Measurements from ENCODE around the gene HMHB1.

HMHB1 gene

DNA sequence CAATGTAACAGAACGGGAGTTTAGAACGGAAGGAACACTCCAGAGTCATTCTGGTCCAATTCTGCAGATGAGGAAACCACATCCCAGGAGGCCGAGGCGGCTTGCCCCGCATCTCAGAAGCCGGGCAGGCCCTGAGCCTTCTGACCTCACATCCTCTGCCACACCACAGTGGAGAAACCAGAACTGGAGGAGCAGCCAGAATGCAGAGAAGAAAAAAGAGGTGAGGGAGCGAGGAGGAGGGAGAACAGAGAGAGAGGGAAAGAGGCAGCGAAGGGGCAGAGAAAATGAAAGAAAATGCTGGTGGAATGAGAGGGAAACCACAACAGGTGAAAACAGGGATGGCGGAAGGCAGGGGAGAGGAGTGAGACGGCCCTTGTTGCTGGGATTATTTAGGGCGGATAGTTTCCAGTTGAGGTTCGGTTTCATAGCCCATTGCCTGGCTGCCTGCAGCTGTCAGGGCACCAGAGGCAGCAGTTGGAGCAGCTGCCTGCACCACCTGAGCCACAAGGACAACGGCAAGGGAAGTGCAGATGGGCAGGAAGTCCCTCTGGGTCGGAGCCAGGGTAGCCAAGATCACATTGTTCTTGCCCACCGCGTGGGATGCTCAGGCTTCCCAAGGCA is at the start of gene HMHB1:
TSS of gene HMHB1 (plus strand) at position 77 of the 621 bp plus-strand sequence.
- Histone ChIP-seq H3K4me3 (peak within 1 kb of the TSS in 9 of 10 experiments; percentile 27 to 63 (median 53); a peak in 18 of 20 replicates), H3K9me3 (replicated peaks in 1 of 11) (peaks cover 6 to 40% (median 22%) of the 10 kb centered on the region in 11 experiments; a peak in 20 of 22 replicates)

DNA sequence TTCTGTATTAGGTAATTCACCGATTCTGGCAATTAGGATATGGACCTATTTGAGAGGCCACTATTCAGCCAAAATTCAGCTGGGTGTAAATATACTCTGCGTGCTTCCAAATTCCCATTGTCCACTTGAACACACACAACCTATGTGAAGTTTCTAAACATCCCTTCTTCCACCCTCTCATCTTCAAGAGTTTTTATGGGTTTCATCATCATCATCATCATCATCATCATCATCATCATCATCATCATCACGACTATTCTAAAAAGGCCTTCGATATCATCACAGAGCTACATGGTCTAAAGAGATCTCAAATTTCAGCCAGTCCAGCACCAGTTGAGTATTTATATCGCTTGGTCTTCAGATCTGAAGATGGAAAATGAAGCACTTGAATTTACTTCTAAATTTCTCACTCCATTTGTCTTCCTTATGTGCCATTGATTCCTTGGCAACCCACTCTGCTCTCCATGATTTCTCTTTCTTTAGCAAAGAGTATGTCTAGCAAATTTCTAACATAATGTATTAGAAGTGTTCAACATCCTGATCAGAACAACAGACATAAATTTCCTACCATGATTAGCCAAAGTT is 49.2 kb upstream of the HMHB1 start:
- H3K4me2 ChIP-seq = no peak overlapping the region
- no peak overlapping the region for H3K9ac ChIP-seq
- TF ChIP-seq Cebpa-rat (IDR thresholded peaks at IDR 0.05) = no peak
- H4K20me1 ChIP-seq = no peaks in the 10 kb centered on the region
- no peaks in the 10 kb centered on the region for H3K9me3 ChIP-seq (replicated peaks in 1 of 11)
- no peaks in the 10 kb centered on the region for H3K27me3 ChIP-seq
- no peaks in the 10 kb centered on the region for H3K4me1 ChIP-seq
- H3K36me3 ChIP-seq = no peaks in the 10 kb centered on the region
- no peak overlapping the region for H3K4me3 ChIP-seq
- no peak overlapping the region for H3K27ac ChIP-seq

More for the DNA sequence above, at the start of gene HMHB1:
- Histone ChIP-seq H3K27ac (peak within 1 kb of the TSS in 10 of 11 experiments; percentile 0 to 98 (median 85); a peak in 18 of 22 replicates), H3K4me1 (peaks cover 24 to 78% (median 57%) of the 10 kb centered on the region in 10 experiments), H4K20me1 (no peaks in the 10 kb centered on the region), H3K4me2 (peak within 1 kb of the TSS; percentile 79 to 97 (median 85)), H3K27me3 (no peaks in the 10 kb centered on the region), H3K36me3 (peaks cover 0 to 20% (median 0%) of the 10 kb centered on the region in 11 experiments; a peak in 4 of 22 replicates), H3K9ac (peak within 1 kb of the TSS in 10 of 11 experiments; percentile 46 to 88 (median 70); a peak in 20 of 22 replicates)
- peak in 1 of 11 experiments; percentile 31; a peak in 1 of 22 replicates for TF ChIP-seq Cebpa-rat (IDR thresholded peaks at IDR 0.05)

DNA sequence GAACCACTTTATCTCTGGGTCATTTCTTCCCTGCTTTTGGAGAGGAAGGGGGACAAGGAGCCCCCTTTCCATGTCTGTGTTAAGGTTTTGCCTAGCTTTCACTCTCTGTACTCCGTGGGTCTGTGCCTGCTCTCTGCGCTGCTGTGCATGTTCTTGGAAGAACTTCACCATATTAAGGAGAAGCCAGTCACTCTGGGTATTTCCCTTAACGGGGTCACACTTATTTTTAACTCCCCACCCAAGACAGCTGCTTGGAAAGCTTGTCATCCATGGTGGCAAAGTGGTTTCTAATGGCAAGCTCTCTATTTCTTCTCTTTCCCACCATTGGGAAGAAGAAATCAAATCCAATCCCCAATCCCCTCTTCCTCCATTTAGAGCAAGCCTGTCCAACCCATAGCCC is 44.8 kb upstream of the HMHB1 start:
- no peak overlapping the region for H3K4me2 ChIP-seq
- no peaks in the 10 kb centered on the region for H3K36me3 ChIP-seq
- TF ChIP-seq Cebpa-rat (IDR thresholded peaks at IDR 0.05) = no peak

DNA sequence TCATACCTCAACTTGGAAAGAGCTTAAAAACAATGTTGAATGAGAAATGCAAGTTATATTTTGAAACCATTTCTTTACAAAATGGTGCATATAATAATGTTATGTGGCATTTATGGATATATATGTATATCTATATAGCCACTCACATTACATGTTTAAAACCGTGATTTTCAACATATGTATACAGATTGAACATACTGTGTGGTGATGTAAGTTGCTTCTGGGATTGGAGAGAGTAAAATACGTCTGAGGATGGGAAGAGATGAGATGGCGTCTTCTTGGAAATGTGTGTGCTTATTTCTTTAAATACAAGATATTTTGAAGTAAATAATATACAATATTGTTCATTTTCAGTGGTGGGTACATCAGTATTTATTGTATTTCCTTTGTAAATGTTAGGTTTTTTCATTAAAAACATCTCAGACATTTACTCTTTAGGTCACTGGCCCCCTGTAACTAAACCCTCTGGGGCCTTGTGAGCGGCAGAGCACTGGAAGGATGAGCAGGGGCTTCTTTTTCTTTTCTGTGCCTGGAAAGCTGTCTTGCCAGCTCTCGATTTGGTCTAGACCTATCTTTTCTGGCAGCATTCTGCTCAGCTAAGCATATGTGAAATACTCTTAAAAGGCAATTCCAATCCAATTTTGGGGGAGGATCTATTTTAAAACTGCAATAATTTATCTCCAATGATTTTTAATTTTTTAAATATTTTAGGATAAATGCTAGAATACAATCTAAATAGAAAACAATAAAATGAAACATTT is 42.8 kb upstream of the HMHB1 start:
- Histone ChIP-seq H3K27me3 (no peaks in the 10 kb centered on the region), H3K27ac (no peak overlapping the region), H3K9ac (no peak overlapping the region), H3K36me3 (no peaks in the 10 kb centered on the region), H3K4me3 (no peak overlapping the region), H4K20me1 (no peaks in the 10 kb centered on the region), H3K4me2 (no peak overlapping the region), H3K4me1 (peaks cover 0 to 18% (median 8%) of the 10 kb centered on the region in 10 experiments; a peak in 10 of 20 replicates), H3K9me3 (replicated peaks in 1 of 11) (0 out of 22 replicates have a peak, but pooled peaks cover 0 to 5% (median 0%) of the 10 kb centered on the region in 11 experiments)
- TF ChIP-seq Cebpa-rat (IDR thresholded peaks at IDR 0.05) = no peak

More for the DNA sequence above, 44.8 kb upstream of the HMHB1 start:
- H3K9me3 ChIP-seq (replicated peaks in 1 of 11) = 0 out of 22 replicates have a peak, but pooled peaks cover 0 to 5% (median 0%) of the 10 kb centered on the region in 11 experiments
- no peaks in the 10 kb centered on the region for H3K27me3 ChIP-seq
- peaks cover 0 to 18% (median 8%) of the 10 kb centered on the region in 10 experiments; a peak in 10 of 20 replicates for H3K4me1 ChIP-seq
- H4K20me1 ChIP-seq = no peaks in the 10 kb centered on the region
- H3K27ac ChIP-seq = no peak overlapping the region
- no peak overlapping the region for H3K9ac ChIP-seq
- no peak overlapping the region for H3K4me3 ChIP-seq

DNA sequence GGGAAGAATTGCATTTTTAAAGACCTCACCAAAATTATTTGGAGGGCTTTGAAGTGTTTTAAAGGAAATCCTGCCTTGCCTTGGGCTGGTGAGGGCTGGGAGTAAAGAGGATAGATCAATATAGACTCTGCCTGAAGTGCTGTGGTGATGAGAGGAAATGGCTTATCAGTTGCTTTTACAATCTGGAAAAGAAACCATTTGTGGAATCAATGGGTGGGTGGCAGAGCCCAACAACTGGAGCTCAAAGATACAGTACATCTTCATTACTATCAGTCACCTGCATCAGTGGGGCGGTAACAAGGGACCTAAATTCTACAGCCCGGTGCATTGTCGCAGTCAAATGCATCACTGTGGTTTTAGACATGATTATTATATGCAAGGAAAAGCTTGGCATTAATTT is 41.5 kb upstream of the HMHB1 start:
- Histone ChIP-seq H3K27ac (no peak overlapping the region), H4K20me1 (no peaks in the 10 kb centered on the region), H3K9ac (no peak overlapping the region), H3K36me3 (no peaks in the 10 kb centered on the region), H3K27me3 (no peaks in the 10 kb centered on the region), H3K9me3 (replicated peaks in 1 of 11) (0 out of 22 replicates have a peak, but pooled peaks cover 0 to 5% (median 0%) of the 10 kb centered on the region in 11 experiments), H3K4me1 (peaks cover 0 to 18% (median 8%) of the 10 kb centered on the region in 10 experiments; a peak in 13 of 20 replicates), H3K4me3 (no peak overlapping the region), H3K4me2 (peak overlapping the region in 5 of 11 experiments; percentile 7 to 40 (median 28); a peak in 7 of 22 replicates)
- TF ChIP-seq Cebpa-rat (IDR thresholded peaks at IDR 0.05) = no peak

DNA sequence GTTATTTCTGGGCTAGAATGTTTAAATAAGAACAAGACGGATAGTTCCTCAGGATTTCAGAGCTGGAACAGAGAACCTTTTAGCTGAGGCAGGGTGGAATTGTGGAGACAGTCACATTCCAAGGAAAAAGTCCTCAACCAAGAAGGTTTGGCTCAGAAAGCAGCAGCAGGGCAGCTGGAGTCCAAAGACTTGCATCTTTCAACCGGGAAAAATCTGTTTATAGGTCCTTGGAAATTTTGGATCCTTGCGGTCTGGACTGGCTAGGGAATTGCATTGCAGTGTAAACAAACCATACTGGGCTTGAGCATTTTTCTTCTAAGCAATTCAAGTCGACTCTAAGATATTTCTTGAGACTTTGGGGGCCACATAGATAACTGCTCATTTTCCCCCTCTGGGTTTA is 40.8 kb upstream of the HMHB1 start:
- no peak overlapping the region for H3K4me3 ChIP-seq
- H3K36me3 ChIP-seq = no peaks in the 10 kb centered on the region
- no peak for TF ChIP-seq Cebpa-rat (IDR thresholded peaks at IDR 0.05)
- H3K9me3 ChIP-seq (replicated peaks in 1 of 11) = 0 out of 22 replicates have a peak, but pooled peaks cover 0 to 5% (median 0%) of the 10 kb centered on the region in 11 experiments
- H3K4me2 ChIP-seq = peak overlapping the region in 3 of 11 experiments; percentile 27 to 34 (median 28); a peak in 5 of 22 replicates
- no peak overlapping the region for H3K27ac ChIP-seq
- peaks cover 0 to 18% (median 8%) of the 10 kb centered on the region in 10 experiments; a peak in 13 of 20 replicates for H3K4me1 ChIP-seq
- H3K27me3 ChIP-seq = no peaks in the 10 kb centered on the region
- H3K9ac ChIP-seq = no peak overlapping the region
- no peaks in the 10 kb centered on the region for H4K20me1 ChIP-seq

DNA sequence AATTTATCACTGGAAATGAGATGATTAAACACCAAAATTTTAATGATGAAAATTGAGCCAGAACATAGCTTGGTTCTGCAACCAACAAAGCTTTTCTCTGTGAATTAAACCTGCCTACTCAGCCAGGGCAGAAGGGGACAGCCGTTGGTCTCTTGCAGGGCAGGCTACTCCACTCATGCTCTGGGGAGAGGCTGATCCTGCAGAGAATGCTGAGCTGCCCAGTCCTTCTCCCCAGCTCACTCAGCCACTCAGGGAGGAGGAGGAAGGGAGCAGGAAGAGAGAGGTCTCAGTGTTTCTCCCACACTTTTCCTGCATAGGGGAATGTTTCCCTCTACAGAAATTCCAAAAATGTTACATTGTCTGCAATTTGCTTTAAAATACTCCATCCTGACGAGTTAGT is 40.4 kb upstream of the HMHB1 start:
- Histone ChIP-seq H3K27me3 (no peaks in the 10 kb centered on the region), H3K27ac (no peak overlapping the region), H3K4me3 (no peak overlapping the region), H3K4me1 (peaks cover 0 to 18% (median 8%) of the 10 kb centered on the region in 10 experiments; a peak in 13 of 20 replicates), H3K36me3 (no peaks in the 10 kb centered on the region), H4K20me1 (no peaks in the 10 kb centered on the region), H3K4me2 (no peak overlapping the region; a peak in 1 of 22 replicates), H3K9ac (no peak overlapping the region), H3K9me3 (replicated peaks in 1 of 11) (0 out of 22 replicates have a peak, but pooled peaks cover 0 to 5% (median 0%) of the 10 kb centered on the region in 11 experiments)
- TF ChIP-seq Cebpa-rat (IDR thresholded peaks at IDR 0.05) = no peak

DNA sequence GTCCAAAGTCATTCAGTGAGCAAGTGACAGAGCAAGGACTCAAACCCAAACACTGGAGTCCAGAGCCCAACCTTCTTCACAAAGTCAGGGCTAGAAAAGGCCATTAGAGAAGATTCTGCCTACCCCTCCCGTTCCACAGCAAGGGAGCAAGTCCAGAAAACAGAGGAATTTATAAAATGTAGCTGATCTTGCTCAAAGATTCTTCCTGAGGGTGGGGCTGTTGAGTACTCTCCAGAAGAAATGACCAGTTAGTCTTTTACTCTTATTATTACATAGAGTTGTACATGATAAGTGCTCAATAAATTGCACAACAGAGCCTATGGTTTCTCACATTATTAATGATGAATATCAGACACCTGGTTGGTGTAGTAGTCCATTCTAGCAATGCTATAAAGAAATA is 39.3 kb upstream of the HMHB1 start:
- no peaks in the 10 kb centered on the region for H3K27me3 ChIP-seq
- H3K4me1 ChIP-seq = peaks cover 0 to 18% (median 8%) of the 10 kb centered on the region in 10 experiments; a peak in 13 of 20 replicates
- no peak overlapping the region for H3K9ac ChIP-seq
- no peak overlapping the region for H3K4me2 ChIP-seq
- H3K36me3 ChIP-seq = no peaks in the 10 kb centered on the region
- no peak overlapping the region for H3K27ac ChIP-seq
- no peak overlapping the region for H3K4me3 ChIP-seq
- peaks cover 0 to 8% (median 2%) of the 10 kb centered on the region in 11 experiments; a peak in 5 of 22 replicates for H3K9me3 ChIP-seq (replicated peaks in 1 of 11)
- no peak for TF ChIP-seq Cebpa-rat (IDR thresholded peaks at IDR 0.05)
- H4K20me1 ChIP-seq = no peaks in the 10 kb centered on the region

Data from BLaER1 treated with 17β-estradiol and CSF1 and Interleukin-3, amounts not matched to agents 10 nM and 100 nM (cell line).